ENCODE data around the gene THEMIS2. TPM values are rescaled to one million over a fixed set of nuclear protein-coding genes. Genes with fewer than 3 reads are reported as not detected.
A peak's percentile ranks its signal among the peaks of the same experiment; 100 is the strongest.

The THEMIS2 gene
- polyA plus RNA-seq, 3 donors = 306 to 618 (median 344) TPM

DNA sequence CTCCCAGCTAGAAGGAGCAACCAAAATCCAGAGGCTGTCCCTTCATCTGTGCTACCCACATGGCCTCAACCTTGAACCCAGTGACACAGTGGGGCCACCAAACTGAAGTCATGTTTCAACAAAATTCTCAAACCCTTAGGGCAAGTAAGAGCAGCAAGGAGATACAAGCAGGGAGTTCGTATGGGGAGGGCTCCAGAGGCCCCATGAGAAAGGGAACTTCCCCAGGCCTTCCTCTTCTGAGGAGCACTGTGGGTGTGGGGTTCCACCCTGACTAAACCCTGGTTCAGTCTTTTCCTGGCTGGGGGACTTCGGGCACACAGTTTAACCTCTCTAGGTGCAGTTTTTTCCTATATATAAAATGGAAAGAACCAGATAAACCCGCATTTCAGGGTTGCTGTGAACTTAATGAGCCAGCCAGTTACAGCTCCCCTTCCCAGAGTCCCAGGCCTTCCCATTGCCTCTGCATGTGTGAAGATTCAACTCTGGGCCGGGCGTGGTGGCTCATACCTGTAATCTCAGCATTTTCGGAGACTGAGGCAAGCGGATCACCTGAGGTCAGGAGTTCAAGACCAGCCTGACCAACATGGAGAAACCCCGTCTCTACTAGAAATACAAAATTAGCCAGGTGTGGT lies 8.0 kb upstream of the THEMIS2 start:
- Histone ChIP-seq H3K4me3 (replicated peaks in 1 of 3; ENCODE audit: low read depth in 2 of 3, low read length in 3 of 3) (peak overlapping the region in 1 of 3 experiments; percentile 11), H3K27me3 (ENCODE audit: control insufficient read depth in 2 of 2, insufficient read depth in 2 of 2, low read length in 2 of 2) (no peaks in the 10 kb centered on the region), H3K36me3 (replicated peaks in 1 of 2; ENCODE audit: control insufficient read depth in 1 of 2, insufficient read depth in 2 of 2, low read length in 2 of 2) (no peaks in the 10 kb centered on the region), H3K79me2 (ENCODE audit: insufficient read depth, low read length) (peaks cover 34% of the 10 kb centered on the region), H3K4me1 (ENCODE audit: control insufficient read depth in 1 of 2, insufficient read depth in 2 of 2, low read length in 2 of 2) (peaks cover 90 to 99% of the 10 kb centered on the region in 2 donors), H3K9ac (ENCODE audit: insufficient read depth, low read length, poor library complexity, severe bottlenecking) (peak overlapping the region; percentile 79), H3K27ac (ENCODE audit: low read depth in 1 of 2, low read length in 2 of 2) (peak overlapping the region; percentile 91 to 100), H2AFZ (ENCODE audit: insufficient read depth, low read depth, low read length, poor library complexity, severe bottlenecking) (no peak overlapping the region), H3K9me3 (replicated peaks in 1 of 2; ENCODE audit: control insufficient read depth in 1 of 2, insufficient read depth in 1 of 2, low read length in 2 of 2) (no peaks in the 10 kb centered on the region), H4K20me1 (ENCODE audit: insufficient read depth, low read length) (no peaks in the 10 kb centered on the region), H3K4me2 (replicated peaks; ENCODE audit: extremely low read depth, low read length, poor library complexity, severe bottlenecking) (peak overlapping the region; percentile 73)
- peaks cover 0 to 5% (median 0%) of the 10 kb centered on the region in 3 donors for H3K27me3 Mint-ChIP-seq (ENCODE audit: low read depth in 3 of 3)
- TF ChIP-seq, protein P1, sequence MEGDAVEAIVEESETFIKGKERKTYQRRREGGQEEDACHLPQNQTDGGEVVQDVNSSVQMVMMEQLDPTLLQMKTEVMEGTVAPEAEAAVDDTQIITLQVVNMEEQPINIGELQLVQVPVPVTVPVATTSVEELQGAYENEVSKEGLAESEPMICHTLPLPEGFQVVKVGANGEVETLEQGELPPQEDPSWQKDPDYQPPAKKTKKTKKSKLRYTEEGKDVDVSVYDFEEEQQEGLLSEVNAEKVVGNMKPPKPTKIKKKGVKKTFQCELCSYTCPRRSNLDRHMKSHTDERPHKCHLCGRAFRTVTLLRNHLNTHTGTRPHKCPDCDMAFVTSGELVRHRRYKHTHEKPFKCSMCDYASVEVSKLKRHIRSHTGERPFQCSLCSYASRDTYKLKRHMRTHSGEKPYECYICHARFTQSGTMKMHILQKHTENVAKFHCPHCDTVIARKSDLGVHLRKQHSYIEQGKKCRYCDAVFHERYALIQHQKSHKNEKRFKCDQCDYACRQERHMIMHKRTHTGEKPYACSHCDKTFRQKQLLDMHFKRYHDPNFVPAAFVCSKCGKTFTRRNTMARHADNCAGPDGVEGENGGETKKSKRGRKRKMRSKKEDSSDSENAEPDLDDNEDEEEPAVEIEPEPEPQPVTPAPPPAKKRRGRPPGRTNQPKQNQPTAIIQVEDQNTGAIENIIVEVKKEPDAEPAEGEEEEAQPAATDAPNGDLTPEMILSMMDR (IDR thresholded peaks at IDR 0.05) = no peak
- H3K36me3 Mint-ChIP-seq = peaks cover 8 to 11% of the 10 kb centered on the region in 2 donors
- DNase-seq = peak; percentile 88 to 95 (median 93)
- H3K4me3 Mint-ChIP-seq = peak overlapping the region; percentile 37 to 92
- no peaks in the 10 kb centered on the region for H3K9me3 Mint-ChIP-seq
- H3K4me1 Mint-ChIP-seq = peaks cover 91% of the 10 kb centered on the region
- intact Hi-C loops (cut with micrococcal nuclease) = loop anchor here in 1 of 2 donors (5.0 kb wide), 1 partner anchor 38 kb away; no protein-coding TSS in a partner anchor
- WGBS (ENCODE audit: insufficient coverage) = 80% methylated on average over 1 of the region's 8 CpGs
- peak overlapping the region; percentile 98 to 100 (median 99) for H3K27ac Mint-ChIP-seq

DNA sequence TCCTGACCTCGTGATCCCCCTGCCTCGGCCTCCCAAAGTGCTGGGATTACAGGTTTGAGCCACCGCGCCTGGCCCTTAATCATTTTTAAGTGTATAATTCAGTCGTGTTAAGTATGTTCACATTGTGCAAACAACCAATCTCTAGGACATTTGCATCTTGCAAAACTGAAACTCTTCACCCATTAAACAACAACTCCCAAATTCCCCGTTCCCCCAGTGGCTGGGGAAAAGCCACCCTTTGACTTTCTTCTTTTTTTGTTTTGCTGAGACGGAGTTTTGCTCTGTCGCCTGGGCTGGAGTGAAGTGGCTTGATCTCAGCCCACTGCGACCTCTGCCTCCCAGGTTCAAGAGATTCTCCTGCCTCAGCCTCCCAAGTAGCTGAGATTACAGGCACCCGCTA lies 6.5 kb upstream of the THEMIS2 start:
- Mint-ChIP-seq H3K4me1 (peaks cover 84% of the 10 kb centered on the region), H3K36me3 (peaks cover 6 to 11% of the 10 kb centered on the region in 2 donors), H3K4me3 (peak overlapping the region in 1 of 2 donors; percentile 55), H3K27ac (peak overlapping the region; percentile 98 to 100 (median 99)), H3K9me3 (no peaks in the 10 kb centered on the region), H3K27me3 (ENCODE audit: low read depth in 3 of 3) (peaks cover 0 to 5% (median 0%) of the 10 kb centered on the region in 3 donors)
- H4K20me1 ChIP-seq (ENCODE audit: insufficient read depth, low read length) = no peaks in the 10 kb centered on the region
- no peaks in the 10 kb centered on the region for H3K9me3 ChIP-seq (replicated peaks in 1 of 2; ENCODE audit: control insufficient read depth in 1 of 2, insufficient read depth in 1 of 2, low read length in 2 of 2)
- peak in 1 of 3 donors; percentile 65 for DNase-seq
- H3K27ac ChIP-seq (ENCODE audit: low read depth in 1 of 2, low read length in 2 of 2) = peak overlapping the region; percentile 91 to 100
- 41% methylated on average over 5 of the region's 10 CpGs for WGBS (ENCODE audit: insufficient coverage)
- H3K4me2 ChIP-seq (replicated peaks; ENCODE audit: extremely low read depth, low read length, poor library complexity, severe bottlenecking) = peak overlapping the region; percentile 18
- TF ChIP-seq, protein P1 (IDR thresholded peaks at IDR 0.05) = no peak
- peaks cover 35% of the 10 kb centered on the region for H3K79me2 ChIP-seq (ENCODE audit: insufficient read depth, low read length)
- no peak overlapping the region for H2AFZ ChIP-seq (ENCODE audit: insufficient read depth, low read depth, low read length, poor library complexity, severe bottlenecking)
- no peak overlapping the region for H3K9ac ChIP-seq (ENCODE audit: insufficient read depth, low read length, poor library complexity, severe bottlenecking)
- intact Hi-C loops (cut with micrococcal nuclease) = no loop called here
- H3K36me3 ChIP-seq (replicated peaks in 1 of 2; ENCODE audit: control insufficient read depth in 1 of 2, insufficient read depth in 2 of 2, low read length in 2 of 2) = no peaks in the 10 kb centered on the region
- H3K4me1 ChIP-seq (ENCODE audit: control insufficient read depth in 1 of 2, insufficient read depth in 2 of 2, low read length in 2 of 2) = peaks cover 93 to 99% of the 10 kb centered on the region in 2 donors
- no peaks in the 10 kb centered on the region for H3K27me3 ChIP-seq (ENCODE audit: control insufficient read depth in 2 of 2, insufficient read depth in 2 of 2, low read length in 2 of 2)
- H3K4me3 ChIP-seq (replicated peaks in 1 of 3; ENCODE audit: low read depth in 2 of 3, low read length in 3 of 3) = no peak overlapping the region

Measured in CD14-positive monocyte (primary cell).